Stimulated activated CD4-positive, alpha-beta T cell treated with anti-CD3 and anti-CD28 coated beads, Interleukin-2, amount 100 ng/mL, for 48 hours (primary cell): ENCODE results near the gene A1BG.

Experiments
- DNase-seq, 2 donors: peaks; one replicate each; pipeline ENCODE4 v3.0.0-alpha.2; 2020

The A1BG gene

GRCh38 chr19:58334691-58335249 is 18.5 kb downstream of the A1BG start:
- DNase-seq: no peak

GRCh38 chr19:58332697-58333096 is 20.6 kb downstream of the A1BG start:
- no peak for DNase-seq

- DNase-seq: no peak
Observed at GRCh38 chr19:58330458-58330857, 22.8 kb downstream of the A1BG start.

DNA sequence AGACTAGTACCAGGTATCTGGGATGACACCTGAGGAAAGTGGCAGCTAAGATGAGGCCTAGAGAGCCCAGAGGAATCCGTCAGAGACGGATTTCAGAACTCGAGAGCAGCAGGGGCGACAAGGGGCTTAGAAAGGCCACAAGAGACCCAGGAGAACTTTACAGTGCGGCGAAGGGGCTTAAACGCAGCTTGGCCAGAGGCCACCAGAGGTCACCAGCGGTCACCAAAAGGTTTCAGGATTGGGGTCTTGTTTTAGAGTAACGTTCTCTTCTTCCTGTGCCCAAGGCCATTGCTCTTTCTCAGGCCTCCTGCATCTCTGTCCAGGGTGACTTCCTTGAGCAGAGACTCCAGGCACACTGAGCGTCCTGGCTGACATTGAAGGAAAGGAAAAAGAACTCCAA is 24.3 kb downstream of the A1BG start:
- DNase-seq: no peak

DNA sequence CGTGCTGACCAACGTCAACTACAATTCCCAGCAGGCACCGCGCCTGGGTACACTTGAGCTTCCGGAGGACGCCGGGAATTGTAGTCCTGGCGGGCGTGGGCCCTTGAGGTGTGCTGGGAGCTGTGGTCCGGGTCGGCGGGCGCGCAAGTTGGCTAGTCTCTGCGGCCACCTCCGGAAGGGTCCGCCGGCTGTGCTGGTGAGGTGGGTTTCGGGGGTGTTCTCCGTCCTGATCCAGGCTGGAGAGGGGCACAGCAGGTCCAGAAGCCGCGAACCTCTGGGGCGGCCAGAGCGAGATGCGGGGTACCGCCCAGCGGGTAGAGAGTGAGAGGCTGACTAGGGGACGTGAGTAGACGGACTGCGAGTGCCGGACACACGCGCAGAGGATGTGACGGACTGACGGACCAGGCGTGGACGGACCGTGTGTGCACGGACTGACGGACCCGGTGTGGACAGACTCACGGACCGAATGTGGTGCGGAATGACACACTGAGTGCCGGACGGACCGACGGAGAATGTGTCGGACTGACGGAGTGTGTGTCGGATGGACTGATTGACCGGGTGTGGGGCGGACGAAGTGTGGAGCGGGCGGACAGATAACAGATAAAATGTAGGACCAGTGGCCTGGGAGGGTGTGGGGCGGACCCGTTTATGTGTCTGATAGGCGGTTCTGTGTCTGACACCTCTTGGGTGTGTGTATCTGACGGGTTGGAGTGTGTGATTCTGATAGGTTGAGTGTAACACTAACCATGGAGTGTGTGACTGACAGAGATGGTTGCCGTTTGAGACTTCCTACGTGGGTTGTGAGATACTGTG is 26.2 kb downstream of the A1BG start, which contains the start of gene ZSCAN22:
TSS of gene ZSCAN22 (plus strand) at position 81 of the 813 bp plus-strand sequence. CDS start 7,809 bp downstream, outside the sequence.
- DNase-seq: peak; percentile 87

- no peak for DNase-seq
Observed at GRCh38 chr19:58326501-58326913, 26.8 kb downstream of the A1BG start.

DNA sequence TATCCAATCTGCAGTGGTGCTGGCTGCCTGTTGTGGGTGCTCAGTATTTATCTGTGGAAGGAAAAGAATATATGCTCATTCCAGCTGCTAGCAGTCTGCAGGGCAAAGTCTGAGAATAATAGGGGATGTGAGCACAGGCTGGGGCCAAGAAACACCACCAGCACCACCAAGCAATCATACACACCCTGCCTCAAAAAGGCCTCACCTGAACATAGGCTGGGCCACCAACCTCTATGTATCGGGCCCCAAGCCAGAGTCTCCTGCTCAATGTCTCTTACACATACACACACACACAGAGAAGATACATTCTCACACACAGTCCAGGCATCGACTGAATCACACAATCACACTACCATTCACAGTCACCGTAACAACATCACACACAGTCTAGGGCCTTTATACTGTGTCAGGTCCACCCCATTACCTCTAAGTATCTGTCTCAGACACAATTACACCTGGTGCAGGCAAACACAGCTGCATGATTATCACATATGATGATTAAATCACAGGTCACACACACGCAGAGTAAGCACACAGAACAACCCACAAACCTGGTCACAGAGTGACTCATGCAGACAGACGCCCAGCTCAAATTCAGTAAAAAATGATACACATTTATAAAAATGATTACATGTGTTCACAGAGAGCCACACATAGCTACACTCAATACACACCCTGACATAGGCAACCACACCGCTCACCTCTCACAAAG is 27.8 kb downstream of the A1BG start:
- DNase-seq: no peak

DNA sequence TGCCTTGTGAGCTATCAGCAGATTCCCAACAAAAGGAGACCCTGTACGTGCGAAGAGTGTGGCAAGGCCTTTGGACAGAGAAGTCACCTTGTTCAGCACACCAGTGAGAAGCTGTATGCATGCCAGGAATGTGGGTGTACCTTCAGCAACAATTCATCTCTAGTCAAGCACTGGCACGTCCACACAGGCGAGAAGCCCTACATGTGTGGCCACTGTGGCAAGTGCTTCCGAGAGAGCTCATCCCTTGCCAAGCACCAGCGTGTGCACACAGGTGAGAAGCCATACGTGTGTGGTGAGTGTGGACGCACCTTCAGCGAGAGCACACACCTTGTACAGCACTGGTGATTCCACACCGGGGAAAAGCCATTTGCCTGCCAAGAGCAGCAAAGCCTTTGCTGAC is 34.1 kb downstream of the A1BG start:
- DNase-seq: no peak

GRCh38 chr19:58318297-58318696 is 35.0 kb downstream of the A1BG start:
- no peak for DNase-seq

DNA sequence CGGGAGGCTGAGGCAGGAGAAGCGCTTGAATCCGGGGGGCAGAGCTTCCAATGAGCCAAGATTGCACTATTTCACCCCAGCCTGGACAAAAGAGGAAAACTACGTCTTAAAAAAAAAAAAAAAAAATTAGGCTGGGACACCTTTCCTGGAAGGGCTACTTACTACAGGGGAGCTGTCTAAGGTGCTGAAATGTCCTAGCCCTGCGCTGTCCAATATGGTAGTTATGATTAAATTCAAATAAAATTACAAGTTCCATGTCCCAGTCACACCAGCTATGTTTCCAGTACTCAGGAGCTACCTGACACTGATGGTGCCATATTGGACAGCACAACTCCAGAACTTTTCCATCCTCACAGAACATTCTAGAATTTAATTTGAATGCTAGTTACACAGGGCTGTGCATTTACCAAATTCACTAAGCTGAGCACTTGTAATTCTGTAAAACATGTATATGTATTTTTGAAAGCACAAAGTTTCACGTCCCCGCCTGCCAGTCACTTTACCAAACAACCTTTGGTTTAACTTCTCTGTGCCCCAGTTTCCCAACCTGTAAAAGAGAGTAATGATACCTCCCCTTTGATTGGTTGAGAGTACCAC is 35.7 kb downstream of the A1BG start:
- DNase-seq: no peak

GRCh38 chr19:58315580-58315979 is 37.7 kb downstream of the A1BG start:
- no peak for DNase-seq

GRCh38 chr19:58311345-58311865 is 41.9 kb downstream of the A1BG start:
- no peak for DNase-seq

- peak in 1 of 2 donors; percentile 6 for DNase-seq
Observed at GRCh38 chr19:58310685-58311084, 42.6 kb downstream of the A1BG start.

- no peak for DNase-seq
Observed at GRCh38 chr19:58307736-58308135, 45.6 kb downstream of the A1BG start.

- no peak for DNase-seq
Observed at GRCh38 chr19:58305932-58306323, 47.4 kb downstream of the A1BG start.

- DNase-seq: peak; percentile 87
Observed at GRCh38 chr19:58305065-58305931, 48.0 kb downstream of the A1BG start, which contains the start of gene ERVK3-1. TSS of gene ERVK3-1 (plus strand) at chr19:58305377. CDS start at chr19:58312169, 6,792 bp downstream.

GRCh38 chr19:58304748-58305064 is 48.6 kb downstream of the A1BG start:
- no peak for DNase-seq

DNA sequence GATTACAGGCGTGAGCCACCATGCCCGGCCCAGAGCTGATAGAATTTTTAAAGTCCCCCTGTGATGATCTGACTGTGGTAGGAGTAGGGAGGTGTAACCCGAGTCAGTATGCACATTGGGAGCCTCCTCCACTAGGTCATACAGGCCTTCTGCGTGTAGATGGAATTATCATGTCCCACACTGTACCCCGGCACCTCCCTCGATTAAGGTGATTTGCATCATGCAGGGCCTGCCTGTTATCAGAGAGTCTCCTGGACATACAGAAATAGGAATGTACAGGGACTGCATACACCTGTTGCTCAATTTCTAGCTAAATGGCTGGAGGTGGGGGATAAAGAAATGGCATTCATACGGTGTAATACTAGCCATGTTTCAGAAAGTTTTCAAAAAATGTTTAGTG is 49.0 kb downstream of the A1BG start:
- DNase-seq: no peak

DNA sequence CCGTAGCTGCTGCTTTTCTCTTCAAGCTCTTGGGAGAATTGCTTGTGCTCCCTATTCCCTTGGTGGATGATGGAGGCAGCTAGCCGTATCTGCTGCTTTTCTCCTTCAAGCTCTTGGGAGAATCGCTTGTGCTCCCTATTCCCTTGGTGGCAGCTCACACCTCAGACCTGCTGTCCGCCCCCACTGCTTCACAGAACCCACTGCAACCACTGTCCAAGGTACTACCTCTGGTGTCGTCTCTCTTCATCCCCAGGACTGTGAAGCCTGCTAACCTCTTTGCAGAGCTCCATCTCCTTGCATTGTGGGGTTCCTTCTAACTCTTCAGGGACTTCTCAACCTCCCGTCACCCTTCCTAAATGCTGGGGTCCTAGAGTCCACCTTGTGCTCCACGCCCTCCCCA is 52.7 kb downstream of the A1BG start:
- DNase-seq: no peak

DNA sequence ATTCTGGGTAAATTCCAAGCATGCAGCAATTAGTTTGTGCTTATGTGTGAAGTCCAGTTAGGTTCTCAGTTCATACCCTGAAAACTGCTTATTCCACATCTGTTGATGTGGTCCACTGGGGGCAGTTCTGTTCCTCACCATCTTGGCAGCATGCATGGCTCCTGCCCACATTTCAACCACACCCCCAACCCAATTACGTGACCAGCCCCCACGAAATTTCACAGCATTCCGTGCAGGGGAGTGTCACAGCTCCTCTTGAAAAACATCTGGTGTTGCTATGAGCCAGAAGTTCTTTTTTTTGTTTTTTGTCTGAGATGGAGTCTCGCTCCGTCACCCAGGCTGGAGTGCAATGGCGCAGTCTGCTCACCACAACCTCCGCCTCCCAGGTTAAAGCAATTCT is 57.2 kb downstream of the A1BG start:
- no peak for DNase-seq
